Ishikawa (cell line): ENCODE data around the gene CHMP1B.

Source experiments
- CEBPB ChIP-seq: IDR thresholded peaks from 2 replicates; pipeline ENCODE4 v1.6.1; 2012
- CREB1 ChIP-seq: IDR thresholded peaks from 2 replicates; pipeline ENCODE4 v1.6.1; 2012; ENCODE audit warnings: low read depth
- EGR1 ChIP-seq: IDR thresholded peaks from 2 replicates; pipeline ENCODE4 v1.6.1; 2012
- EP300 ChIP-seq: IDR thresholded peaks from 2 replicates; pipeline ENCODE4 v1.6.1; 2012; ENCODE audit warnings: borderline replicate concordance
- FOXM1 ChIP-seq: IDR thresholded peaks from 2 replicates; pipeline ENCODE4 v1.6.1; 2012; ENCODE audit warnings: low read depth, borderline replicate concordance
- NFIC ChIP-seq: IDR thresholded peaks from 2 replicates; pipeline ENCODE4 v1.6.1; 2012
- RAD21 ChIP-seq: IDR thresholded peaks from 2 replicates; pipeline ENCODE4 v1.6.1; 2012; ENCODE audit warnings: low read depth
- REST ChIP-seq: IDR thresholded peaks from 2 replicates; pipeline ENCODE4 v1.6.1; 2012; ENCODE audit warnings: low read depth, mild to moderate bottlenecking
- TAF1 ChIP-seq: IDR thresholded peaks from 2 replicates; pipeline ENCODE4 v1.6.1; 2012; ENCODE audit warnings: low read depth, mild to moderate bottlenecking
- TCF12 ChIP-seq: IDR thresholded peaks from 2 replicates; pipeline ENCODE4 v1.6.1; 2012; ENCODE audit warnings: low read depth
- TEAD4 ChIP-seq: IDR thresholded peaks from 2 replicates; pipeline ENCODE4 v1.6.1; 2012
- YY1 ChIP-seq: IDR thresholded peaks from 2 replicates; pipeline ENCODE4 v1.6.1; 2012; ENCODE audit warnings: low read depth
- ZBTB7A ChIP-seq: IDR thresholded peaks from 2 replicates; pipeline ENCODE4 v1.6.1; 2012; ENCODE audit warnings: low read depth
- TF ChIP-seq, protein P1 (sequence below): IDR thresholded peaks from 2 replicates; pipeline ENCODE4 v1.6.1; 2012

DNA sequence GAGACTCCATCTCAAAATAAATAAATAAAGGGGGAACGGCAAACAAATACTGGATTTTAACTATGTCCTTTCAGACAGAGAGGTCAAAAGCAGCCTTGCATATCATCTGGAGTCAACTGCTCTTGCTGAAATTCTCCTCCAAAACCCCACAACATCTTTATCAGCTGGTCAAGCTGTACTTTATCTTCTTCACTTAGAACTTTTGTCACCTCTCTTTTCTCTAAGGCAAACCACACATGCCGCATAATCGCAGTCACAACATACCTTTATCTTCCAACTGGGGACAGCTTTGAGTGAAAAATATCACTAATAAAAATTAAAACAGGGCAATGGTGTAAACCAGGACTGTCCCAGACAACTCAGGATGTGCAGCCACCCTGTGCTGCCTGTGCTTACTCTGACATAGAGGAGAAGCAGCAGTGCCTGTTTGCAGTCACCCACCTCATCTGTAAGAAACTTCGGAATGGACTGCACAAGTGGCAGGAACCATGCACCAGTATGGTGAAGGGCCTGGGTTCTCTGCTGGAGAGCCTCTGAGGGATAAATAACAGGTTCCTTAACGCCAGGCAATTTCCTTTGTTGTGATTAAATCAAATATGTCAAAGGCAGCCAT, 50.7 kb downstream of the CHMP1B start:
- TF ChIP-seq EP300, result no peak
- no peak for TF ChIP-seq YY1
- TF ChIP-seq RAD21, result no peak
- TF ChIP-seq REST, result no peak
- TF ChIP-seq EGR1, result no peak
- no peak for TF ChIP-seq TCF12
- no peak for TF ChIP-seq TAF1
- TF ChIP-seq, protein P1, sequence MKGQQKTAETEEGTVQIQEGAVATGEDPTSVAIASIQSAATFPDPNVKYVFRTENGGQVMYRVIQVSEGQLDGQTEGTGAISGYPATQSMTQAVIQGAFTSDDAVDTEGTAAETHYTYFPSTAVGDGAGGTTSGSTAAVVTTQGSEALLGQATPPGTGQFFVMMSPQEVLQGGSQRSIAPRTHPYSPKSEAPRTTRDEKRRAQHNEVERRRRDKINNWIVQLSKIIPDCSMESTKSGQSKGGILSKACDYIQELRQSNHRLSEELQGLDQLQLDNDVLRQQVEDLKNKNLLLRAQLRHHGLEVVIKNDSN, result no peak
- no peak for TF ChIP-seq CEBPB
- no peak for TF ChIP-seq TEAD4
- no peak for TF ChIP-seq FOXM1
- TF ChIP-seq ZBTB7A, result no peak
- no peak for TF ChIP-seq NFIC
- TF ChIP-seq CREB1, result no peak
